Lower lobe of right lung (tissue), 1 donor: ENCODE measurements around the gene AAMP. TPM values are rescaled to one million over a fixed set of nuclear protein-coding genes. Genes with fewer than 3 reads are reported as not detected.

Experiments
- microRNA-seq: library from miRNA; unstranded; fragments of <30 nt; microRNA quantifications from one replicate; pipeline ENCODE4 v1.2.0, GENCODE V29; 2020; ENCODE audit warnings: borderline number of aligned reads
- total RNA-seq: library from RNA; stranded (reverse); fragmentation: NEBNext Ultra II Directional; extraction: Animal tissue kit (Norgen Biotek cat#: 25700); gene quantifications from one replicate; pipeline ENCODE4 v1.2.1, GENCODE V29; 2021
- donor health status: DM: no; HTN: yes; CAD: no; lungs with severe emphysema.

The AAMP gene
- total RNA-seq, 1 donor from 2014 or later = 58.8 TPM

Small RNA genes within 50 kb of the gene (microRNA-seq; reads per million reads assigned to microRNA genes)
- 4.0 reads per million for gene MIR6513

Other genes starting within 250 kb of the AAMP start
- not detected for gene RUFY4, start 200.9 kb downstream of the AAMP start, total RNA-seq
- 20.1 TPM for gene CXCR2, start 144.1 kb downstream of the AAMP start, total RNA-seq
- gene CXCR1, start 103.2 kb downstream of the AAMP start, total RNA-seq = 10.4 TPM
- gene ARPC2, start 52.9 kb downstream of the AAMP start, total RNA-seq = 382 TPM
- 4.6 TPM for gene GPBAR1, start 9.1 kb downstream of the AAMP start, total RNA-seq
- gene PNKD, start 382 bp upstream of the AAMP start, total RNA-seq = 65.8 TPM
- gene TMBIM1, start 22.4 kb upstream of the AAMP start, total RNA-seq = 300 TPM
- gene CATIP, start 86.7 kb upstream of the AAMP start, total RNA-seq = 5.6 TPM
- gene SLC11A1, start 112.1 kb upstream of the AAMP start, total RNA-seq = 419 TPM
- gene CTDSP1, start 129.7 kb upstream of the AAMP start, total RNA-seq = 168 TPM
- 0.41 TPM for gene VIL1, start 149.0 kb upstream of the AAMP start, total RNA-seq